ENCODE data around the gene IMMP2L.

The IMMP2L gene

DNA sequence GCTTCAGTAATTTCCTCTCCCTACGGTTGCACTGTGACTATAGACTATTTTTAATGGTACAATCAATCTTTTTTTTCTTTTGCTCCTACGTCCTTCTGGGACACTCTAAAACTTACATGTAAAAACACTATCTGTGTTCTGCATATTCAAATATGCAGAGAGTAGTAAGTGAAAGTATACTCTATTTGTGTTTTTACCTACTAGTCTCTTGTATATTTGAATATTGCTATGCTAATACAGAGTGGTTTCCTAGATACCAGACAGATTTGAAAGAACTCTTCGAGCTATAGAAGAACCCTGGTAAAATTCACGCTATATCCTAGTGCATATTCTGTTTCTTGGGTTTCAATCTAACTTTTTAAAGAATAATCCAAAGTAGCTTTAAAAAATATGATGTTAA is 672.2 kb downstream of the IMMP2L start:
- no peak for DNase-seq (ENCODE audit: low read depth in 2 of 3, low spot score in 2 of 3)

DNA sequence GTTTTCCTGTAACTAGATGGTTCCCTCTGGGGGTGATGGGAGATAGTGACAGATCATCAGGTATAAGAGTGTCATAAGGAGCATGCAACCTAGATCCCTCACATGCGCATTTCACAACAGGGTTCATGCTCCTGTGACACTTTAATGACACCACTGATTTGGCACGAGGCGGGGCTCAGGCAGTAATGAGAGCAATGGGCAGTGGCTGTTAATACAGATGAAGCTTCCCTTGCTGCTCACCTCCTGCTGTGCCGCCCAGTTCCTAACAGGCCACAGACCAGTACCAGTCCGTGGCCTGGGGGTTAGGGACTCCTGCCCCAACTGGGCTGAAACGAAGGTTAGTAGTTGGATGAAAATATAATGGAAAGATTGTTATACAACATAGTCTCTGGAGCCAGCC is 673.0 kb downstream of the IMMP2L start:
- no peak for DNase-seq (ENCODE audit: low read depth in 2 of 3, low spot score in 2 of 3)

- DNase-seq (ENCODE audit: low read depth in 2 of 3, low spot score in 2 of 3) = no peak
Measured at GRCh38 chr7:110888641-110889040, 673.7 kb downstream of the IMMP2L start.

- DNase-seq (ENCODE audit: low read depth in 2 of 3, low spot score in 2 of 3) = no peak
Measured at GRCh38 chr7:110885474-110885873, 676.8 kb downstream of the IMMP2L start.

DNA sequence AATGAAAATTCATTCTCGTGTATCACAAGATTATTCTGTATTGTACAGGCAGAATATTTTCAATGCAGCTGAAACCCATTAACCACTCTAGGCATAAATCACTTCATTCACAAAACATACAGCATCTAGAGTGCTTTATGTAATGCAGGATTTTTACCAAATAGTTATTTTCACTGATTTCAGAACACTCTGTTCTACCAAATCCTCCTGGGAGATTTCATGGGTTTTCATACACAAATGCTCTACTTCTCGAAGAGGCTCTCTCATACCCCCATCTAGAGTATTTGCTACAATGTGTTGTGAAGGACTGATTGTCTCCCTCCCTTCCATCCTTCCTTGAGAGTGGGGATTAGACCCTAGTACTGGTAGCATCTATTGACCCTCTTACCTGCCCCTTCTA is 680.6 kb downstream of the IMMP2L start:
- DNase-seq (ENCODE audit: low read depth in 2 of 3, low spot score in 2 of 3) = no peak

- DNase-seq (ENCODE audit: low read depth in 2 of 3, low spot score in 2 of 3) = no peak
Measured at GRCh38 chr7:110880971-110881370, 681.3 kb downstream of the IMMP2L start.

DNA sequence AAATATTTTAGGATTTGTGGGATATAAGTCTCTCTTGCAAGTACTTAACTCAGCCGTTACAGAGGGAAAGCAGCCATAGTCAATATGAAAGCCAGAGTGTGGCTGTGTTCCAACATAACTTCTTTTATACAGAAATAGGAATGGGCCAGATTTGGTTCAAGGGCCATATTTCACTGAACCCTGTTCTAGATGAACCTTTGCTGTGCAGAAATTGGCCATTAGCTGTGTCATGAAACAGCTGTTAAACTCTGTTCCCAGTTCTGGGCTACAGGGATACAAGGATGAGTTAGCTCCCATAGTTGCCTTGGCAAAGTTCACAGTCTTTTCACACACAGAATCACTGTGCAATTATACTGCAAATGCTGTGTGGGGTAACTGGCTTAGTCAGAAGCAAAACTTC is 685.3 kb downstream of the IMMP2L start:
- DNase-seq (ENCODE audit: low read depth in 2 of 3, low spot score in 2 of 3) = no peak

GRCh38 chr7:110875346-110875745 is 686.9 kb downstream of the IMMP2L start:
- DNase-seq (ENCODE audit: low read depth in 2 of 3, low spot score in 2 of 3) = no peak

- DNase-seq (ENCODE audit: low read depth in 2 of 3, low spot score in 2 of 3) = no peak
Measured at GRCh38 chr7:110871856-110872255, 690.4 kb downstream of the IMMP2L start.

DNA sequence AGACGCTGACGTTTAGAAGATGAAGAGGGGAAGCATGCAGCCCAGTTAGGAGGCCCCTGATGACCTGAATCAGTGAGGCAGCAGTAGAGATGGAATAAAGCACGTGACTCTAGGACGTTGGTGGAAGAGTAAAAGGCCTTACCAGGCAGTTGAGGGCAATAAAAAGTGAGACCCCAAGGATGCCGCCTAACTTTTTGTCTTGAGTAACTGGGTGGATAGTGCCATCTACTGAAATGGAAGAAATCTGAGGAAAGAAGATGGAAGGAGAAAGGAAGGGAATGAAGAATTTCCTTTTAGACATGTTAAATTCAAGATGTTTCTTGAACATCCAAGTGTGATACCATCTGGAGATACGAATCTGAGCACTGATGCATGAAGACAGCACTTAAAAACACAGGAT is 691.4 kb downstream of the IMMP2L start:
- no peak for DNase-seq (ENCODE audit: low read depth in 2 of 3, low spot score in 2 of 3)

- DNase-seq (ENCODE audit: low read depth in 2 of 3, low spot score in 2 of 3) = no peak
Measured at GRCh38 chr7:110868458-110868857, 693.8 kb downstream of the IMMP2L start.

GRCh38 chr7:110867771-110868170 is 694.5 kb downstream of the IMMP2L start:
- DNase-seq (ENCODE audit: low read depth in 2 of 3, low spot score in 2 of 3) = no peak

DNA sequence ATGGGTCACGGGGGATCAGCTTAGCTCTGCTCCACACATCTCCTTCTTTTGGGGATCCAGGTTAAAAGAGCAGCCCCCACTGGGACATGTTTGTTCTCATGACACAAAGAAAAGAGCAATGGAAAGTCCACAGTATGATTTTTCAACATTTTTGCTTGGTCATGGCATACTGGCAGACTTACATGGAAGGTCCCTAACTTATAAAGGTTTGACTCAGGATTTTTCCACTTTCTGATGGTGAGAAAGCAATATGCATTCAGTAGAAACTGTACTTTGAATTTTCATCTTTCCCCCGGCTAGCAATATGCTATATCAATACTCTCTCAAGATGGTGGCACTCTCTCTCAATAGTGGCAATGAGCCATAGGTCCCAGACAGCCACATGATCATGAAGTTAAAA is 699.0 kb downstream of the IMMP2L start:
- DNase-seq (ENCODE audit: low read depth in 2 of 3, low spot score in 2 of 3) = no peak

DNA sequence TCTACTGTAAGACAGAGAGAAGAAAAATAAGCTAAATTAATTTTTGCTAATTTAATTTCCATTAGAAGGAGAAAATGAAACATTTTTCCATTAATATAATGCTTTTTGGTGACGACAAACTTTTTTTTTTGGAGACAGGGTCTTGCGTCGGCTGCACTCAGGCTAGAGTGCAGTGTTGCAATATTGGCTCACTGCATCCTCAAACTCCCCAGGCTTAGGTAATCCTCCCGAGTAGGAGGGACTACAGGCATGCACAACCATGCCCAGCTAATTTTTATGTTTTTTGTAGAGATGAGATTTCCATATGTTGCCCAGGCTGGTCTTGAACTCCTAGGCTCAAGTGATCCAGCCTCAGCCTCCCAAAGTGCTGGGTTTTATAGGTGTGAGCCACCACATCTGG is 701.1 kb downstream of the IMMP2L start:
- DNase-seq (ENCODE audit: low read depth in 2 of 3, low spot score in 2 of 3) = no peak

GRCh38 chr7:110857106-110857505 is 705.2 kb downstream of the IMMP2L start:
- no peak for DNase-seq (ENCODE audit: low read depth in 2 of 3, low spot score in 2 of 3)

GRCh38 chr7:110856704-110857103 is 705.6 kb downstream of the IMMP2L start:
- no peak for DNase-seq (ENCODE audit: low read depth in 2 of 3, low spot score in 2 of 3)

- DNase-seq (ENCODE audit: low read depth in 2 of 3, low spot score in 2 of 3) = no peak
Measured at GRCh38 chr7:110854651-110855050, 707.6 kb downstream of the IMMP2L start.

DNA sequence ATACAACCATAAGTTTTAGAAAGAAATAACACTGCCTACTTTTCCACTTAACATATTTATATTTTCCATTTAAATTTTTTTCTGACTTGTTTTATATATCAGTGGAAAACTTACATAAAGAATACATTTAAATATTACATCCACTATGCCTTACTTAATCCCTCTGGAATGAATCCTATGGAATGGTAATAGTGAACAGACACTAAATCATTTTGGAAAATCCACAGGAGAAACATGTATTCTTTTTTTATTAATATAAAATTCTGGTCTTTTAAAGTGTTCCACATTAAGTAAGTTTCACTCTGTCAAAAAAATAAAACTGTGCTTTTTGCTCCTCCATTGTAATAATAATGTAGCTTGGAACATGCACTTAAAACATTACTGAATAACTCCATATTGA is 708.1 kb downstream of the IMMP2L start:
- no peak for DNase-seq (ENCODE audit: low read depth in 2 of 3, low spot score in 2 of 3)

DNA sequence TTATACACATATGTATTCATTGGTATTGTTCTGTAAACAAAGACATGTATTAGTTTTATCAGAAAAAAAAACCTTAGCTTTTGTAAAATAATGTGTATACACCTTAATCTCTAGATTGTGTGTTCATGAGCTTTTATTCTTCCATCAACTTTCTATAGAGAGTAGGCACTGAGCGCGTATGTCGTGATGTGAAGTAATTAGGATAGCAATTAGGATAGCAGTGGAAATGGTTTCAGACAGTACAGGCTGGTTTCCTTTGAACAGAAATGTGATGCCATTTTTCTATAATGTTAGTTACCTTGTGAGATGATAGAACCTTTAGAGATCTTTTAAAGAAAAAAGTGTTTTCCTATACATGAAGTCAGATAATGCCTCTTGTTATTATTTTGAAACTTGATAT is 709.0 kb downstream of the IMMP2L start:
- DNase-seq (ENCODE audit: low read depth in 2 of 3, low spot score in 2 of 3) = no peak

GRCh38 chr7:110852156-110852940 is 709.9 kb downstream of the IMMP2L start:
- no peak for DNase-seq (ENCODE audit: low read depth in 2 of 3, low spot score in 2 of 3)

DNA sequence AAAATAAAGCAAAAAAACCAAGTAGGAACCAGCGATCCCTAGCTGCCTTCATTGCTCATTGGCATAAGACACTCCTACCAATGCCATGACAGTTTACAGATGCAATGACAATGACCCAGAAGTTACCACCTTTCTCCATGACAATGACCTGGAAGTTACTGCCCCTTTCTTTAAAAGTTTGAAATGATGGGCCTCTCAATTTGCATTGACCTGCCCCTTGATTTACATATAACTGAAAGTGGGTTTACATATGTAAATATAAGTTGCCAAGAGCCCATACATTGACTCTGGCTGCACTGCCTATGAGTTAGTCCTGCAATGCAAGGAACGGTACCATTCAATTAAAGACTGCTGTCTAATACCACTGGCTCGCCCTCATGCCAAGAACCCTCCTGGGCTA is 712.1 kb downstream of the IMMP2L start:
- no peak for DNase-seq (ENCODE audit: low read depth in 2 of 3, low spot score in 2 of 3)

- DNase-seq (ENCODE audit: low read depth in 2 of 3, low spot score in 2 of 3) = no peak
Measured at GRCh38 chr7:110842796-110843195, 719.5 kb downstream of the IMMP2L start.

DNA sequence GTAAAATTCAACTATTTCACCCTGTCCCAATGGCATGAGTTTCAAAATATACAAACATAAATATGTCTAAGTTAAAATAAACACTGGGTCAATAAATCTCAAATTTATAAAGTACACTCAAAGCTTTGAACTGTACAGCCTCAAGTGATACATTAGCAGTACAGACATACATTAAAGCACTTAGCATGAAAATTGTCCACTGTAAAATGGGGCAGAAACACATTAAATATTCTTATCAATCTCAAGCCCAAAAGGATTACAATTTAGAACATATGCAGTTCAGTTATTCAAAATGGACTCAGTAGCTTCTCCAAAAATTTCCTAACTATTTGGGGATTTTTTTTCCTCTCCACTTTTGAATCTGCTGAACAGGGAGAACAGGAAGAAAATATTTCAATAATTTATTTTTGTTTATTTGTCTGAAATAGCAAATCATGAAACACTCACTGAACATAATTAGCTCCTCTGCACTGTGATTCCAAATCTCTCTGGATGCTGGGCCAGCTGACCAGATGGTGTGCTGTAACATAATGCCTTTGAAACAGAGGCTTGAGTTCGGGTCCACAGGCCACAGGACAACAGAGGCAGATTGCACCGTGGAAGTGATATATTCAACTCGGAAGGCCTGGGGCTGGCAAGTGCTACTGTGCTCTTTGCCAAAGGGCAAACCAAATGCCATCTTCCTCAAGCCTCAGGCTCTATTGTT is 720.3 kb downstream of the IMMP2L start:
- DNase-seq (ENCODE audit: low read depth in 2 of 3, low spot score in 2 of 3) = no peak

All from activated CD8-positive, alpha-beta memory T cell treated with anti-CD3 and anti-CD28 coated beads for 48 hours (primary cell).